ENCODE data around the gene TCERG1L. TPM values are rescaled to one million over a fixed set of nuclear protein-coding genes. Genes with fewer than 3 reads are reported as not detected.

The TCERG1L gene
- total and polyA plus RNA-seq, 4 donors = 1.9 to 23.5 (median 14.9) TPM

DNA sequence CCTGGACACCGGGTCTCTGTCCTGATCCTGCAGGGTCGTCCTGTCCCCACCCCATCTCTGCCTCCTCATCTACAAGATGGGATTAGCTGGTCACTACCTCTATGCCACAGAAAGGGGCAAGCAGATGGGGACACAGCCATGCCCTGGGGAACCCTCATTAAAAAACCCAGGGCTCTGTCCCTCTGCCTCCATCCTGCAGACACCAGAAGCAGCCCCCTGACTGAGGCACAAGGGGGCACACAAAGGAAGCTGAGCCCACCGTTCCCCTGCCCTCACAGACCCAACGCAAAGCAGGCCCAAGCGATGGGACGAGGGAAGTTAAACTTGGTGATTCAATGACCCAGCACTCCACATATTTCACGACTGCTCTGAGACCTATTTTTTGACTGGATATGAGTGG, 142.4 kb downstream of the TCERG1L start:
- Histone ChIP-seq H3K36me3 (ENCODE audit: control insufficient read depth, insufficient read depth, low read length) (peaks cover 4% of the 10 kb centered on the region), H3K4me1 (ENCODE audit: control insufficient read depth, insufficient read depth, low read length) (peaks cover 5% of the 10 kb centered on the region), H3K27me3 (ENCODE audit: control insufficient read depth, insufficient read depth, low read length) (peaks cover 4% of the 10 kb centered on the region), H3K9me3 (ENCODE audit: control insufficient read depth, insufficient read depth, low read length) (no peaks in the 10 kb centered on the region), H3K27ac (ENCODE audit: low read depth, low read length) (no peak overlapping the region), H3K4me3 (ENCODE audit: low read depth, low read length) (no peak overlapping the region)
- WGBS (ENCODE audit: insufficient coverage) = 62% methylated on average over 3 of the region's 7 CpGs
- no peak for DNase-seq (ENCODE audit: low read depth in 4 of 6, low spot score in 6 of 6)

DNA sequence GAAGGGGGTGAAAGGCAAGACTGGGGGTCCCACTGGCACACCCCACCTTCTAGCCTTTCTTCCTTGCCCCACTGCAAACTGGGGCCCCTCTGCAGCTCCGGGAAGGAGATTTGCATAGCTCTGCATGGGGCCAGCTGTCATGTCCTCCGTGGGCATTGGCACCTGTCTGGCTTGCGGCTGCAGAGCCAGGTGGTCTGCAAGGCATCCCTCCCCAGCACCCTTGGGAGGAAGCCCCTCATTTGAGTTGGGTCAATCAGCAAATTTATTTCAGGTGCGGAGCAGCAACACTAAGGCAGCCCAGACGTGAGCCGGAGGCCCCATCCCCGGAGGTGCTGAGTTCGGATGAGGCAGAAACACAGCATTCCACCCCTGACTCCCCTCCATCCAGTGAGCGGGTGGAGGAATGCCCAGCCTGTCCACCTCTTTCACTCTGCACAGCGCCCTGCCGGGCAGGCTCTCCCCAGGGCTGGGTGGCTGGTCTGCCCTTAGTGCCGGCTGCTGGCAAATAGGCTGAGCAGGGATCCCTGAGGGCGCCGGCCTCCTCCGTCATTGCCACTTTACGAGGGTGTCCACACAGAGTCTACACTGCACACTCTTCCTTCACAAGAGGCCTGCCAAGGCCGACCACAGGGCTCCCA, 143.2 kb downstream of the TCERG1L start:
- WGBS (ENCODE audit: insufficient coverage) = 84% methylated on average over 16 of the region's 17 CpGs
- peaks cover 3% of the 10 kb centered on the region for H3K4me1 ChIP-seq (ENCODE audit: control insufficient read depth, insufficient read depth, low read length)
- no peaks in the 10 kb centered on the region for H3K9me3 ChIP-seq (ENCODE audit: control insufficient read depth, insufficient read depth, low read length)
- DNase-seq (ENCODE audit: low read depth in 4 of 6, low spot score in 6 of 6) = no peak
- H3K27ac ChIP-seq (ENCODE audit: low read depth, low read length) = no peak overlapping the region
- H3K36me3 ChIP-seq (ENCODE audit: control insufficient read depth, insufficient read depth, low read length) = peaks cover 4% of the 10 kb centered on the region
- no peak overlapping the region for H3K4me3 ChIP-seq (ENCODE audit: low read depth, low read length)
- no peaks in the 10 kb centered on the region for H3K27me3 ChIP-seq (ENCODE audit: control insufficient read depth, insufficient read depth, low read length)

DNA sequence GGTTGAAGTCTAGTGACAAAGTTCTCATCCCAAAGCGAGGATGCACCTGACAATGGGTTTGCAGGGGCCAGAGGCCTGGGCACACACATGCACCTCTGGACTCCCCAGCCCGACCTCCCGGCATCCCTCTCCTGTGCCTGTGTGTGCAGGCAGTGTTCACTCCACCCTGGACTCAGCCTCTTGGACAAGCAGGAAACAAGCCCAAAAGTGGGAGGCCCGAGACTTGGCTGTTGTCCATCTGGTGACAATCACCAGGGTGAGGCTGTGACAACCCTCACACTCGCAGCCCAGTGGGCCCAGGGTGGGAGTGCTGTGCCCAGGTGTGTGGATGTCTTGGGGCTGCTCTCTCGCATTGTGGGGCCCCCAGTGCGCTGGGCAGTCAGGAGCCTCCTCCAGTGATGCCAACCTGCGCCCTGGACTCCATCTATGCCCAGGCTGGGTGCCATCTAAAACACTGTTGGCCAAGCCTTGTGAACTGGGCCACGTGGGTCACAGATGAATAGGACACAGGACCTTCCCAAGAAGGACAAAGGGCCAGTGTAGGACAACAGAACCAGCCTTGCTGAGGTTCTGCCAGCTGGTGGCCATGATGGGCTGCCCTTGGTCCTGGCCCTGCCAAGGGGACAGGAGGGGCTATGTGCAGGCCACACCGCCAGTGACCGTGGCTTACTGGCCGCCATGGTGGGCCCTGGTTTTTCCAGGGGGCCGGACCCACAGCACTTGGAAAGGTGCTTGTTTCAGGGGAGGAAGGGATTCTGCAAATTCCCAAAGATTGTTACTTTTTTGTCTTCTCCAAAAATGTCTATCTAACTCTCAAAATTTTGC, 144.3 kb downstream of the TCERG1L start:
- Histone ChIP-seq H3K4me1 (ENCODE audit: control insufficient read depth, insufficient read depth, low read length) (peaks cover 9% of the 10 kb centered on the region), H3K27me3 (ENCODE audit: control insufficient read depth, insufficient read depth, low read length) (no peaks in the 10 kb centered on the region), H3K36me3 (ENCODE audit: control insufficient read depth, insufficient read depth, low read length) (peaks cover 4% of the 10 kb centered on the region), H3K9me3 (ENCODE audit: control insufficient read depth, insufficient read depth, low read length) (no peaks in the 10 kb centered on the region), H3K27ac (ENCODE audit: low read depth, low read length) (no peak overlapping the region), H3K4me3 (ENCODE audit: low read depth, low read length) (no peak overlapping the region)
- no peak for DNase-seq (ENCODE audit: low read depth in 4 of 6, low spot score in 6 of 6)
- WGBS (ENCODE audit: insufficient coverage) = 95% methylated on average over 12 of the region's 13 CpGs

DNA sequence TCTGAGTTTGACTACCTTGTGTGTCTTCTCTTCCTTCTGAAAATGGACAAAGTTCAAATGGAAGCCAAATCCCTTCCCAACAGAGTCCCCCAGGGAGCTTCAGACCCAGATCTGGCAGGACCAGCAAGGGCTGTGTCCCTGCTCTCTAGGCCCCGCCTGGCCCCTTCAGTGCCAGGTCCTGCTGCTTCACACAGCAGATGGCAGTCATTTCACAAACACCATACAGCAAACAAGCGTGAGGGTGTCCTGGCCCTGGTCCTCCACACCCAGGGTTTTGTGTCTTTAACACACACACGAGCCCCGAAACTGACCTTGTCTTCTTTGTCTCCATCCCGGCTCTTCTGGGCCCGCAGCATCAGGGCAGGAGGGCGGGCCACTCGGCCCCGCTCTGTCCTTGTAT, 145.0 kb downstream of the TCERG1L start:
- WGBS (ENCODE audit: insufficient coverage) = 96% methylated on average over 9 of the region's 9 CpGs
- peaks cover 15% of the 10 kb centered on the region for H3K4me1 ChIP-seq (ENCODE audit: control insufficient read depth, insufficient read depth, low read length)
- H3K4me3 ChIP-seq (ENCODE audit: low read depth, low read length) = no peak overlapping the region
- H3K36me3 ChIP-seq (ENCODE audit: control insufficient read depth, insufficient read depth, low read length) = peaks cover 4% of the 10 kb centered on the region
- peak in 1 of 6 donors; percentile 35 for DNase-seq (ENCODE audit: low read depth in 4 of 6, low spot score in 6 of 6)
- no peaks in the 10 kb centered on the region for H3K27me3 ChIP-seq (ENCODE audit: control insufficient read depth, insufficient read depth, low read length)
- no peaks in the 10 kb centered on the region for H3K9me3 ChIP-seq (ENCODE audit: control insufficient read depth, insufficient read depth, low read length)
- no peak overlapping the region for H3K27ac ChIP-seq (ENCODE audit: low read depth, low read length)

DNA sequence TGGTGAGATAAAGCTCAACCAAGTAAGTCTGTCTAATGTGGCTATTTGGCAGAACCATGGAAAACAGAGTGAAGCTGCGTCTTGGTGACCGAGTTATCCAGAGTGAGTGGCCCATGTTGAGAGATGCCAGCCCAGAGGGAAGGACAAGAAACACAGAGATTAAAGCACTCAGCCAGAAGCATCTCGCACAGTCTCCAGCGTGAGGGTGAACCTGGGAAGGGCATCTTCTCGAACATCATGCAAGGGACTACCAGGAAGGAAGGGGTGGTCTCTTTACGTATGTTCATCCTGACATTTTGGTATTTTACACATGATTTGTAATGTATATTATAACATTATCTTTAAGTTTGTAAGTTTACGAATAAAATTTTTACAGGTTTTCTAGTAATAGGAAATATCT, 146.4 kb downstream of the TCERG1L start:
- Histone ChIP-seq H3K27me3 (ENCODE audit: control insufficient read depth, insufficient read depth, low read length) (no peaks in the 10 kb centered on the region), H3K27ac (ENCODE audit: low read depth, low read length) (no peak overlapping the region), H3K9me3 (ENCODE audit: control insufficient read depth, insufficient read depth, low read length) (no peaks in the 10 kb centered on the region), H3K4me3 (ENCODE audit: low read depth, low read length) (no peak overlapping the region), H3K36me3 (ENCODE audit: control insufficient read depth, insufficient read depth, low read length) (peaks cover 11% of the 10 kb centered on the region), H3K4me1 (ENCODE audit: control insufficient read depth, insufficient read depth, low read length) (peaks cover 16% of the 10 kb centered on the region)
- DNase-seq (ENCODE audit: low read depth in 4 of 6, low spot score in 6 of 6) = no peak
- WGBS (ENCODE audit: insufficient coverage) = 71% methylated on average over 3 of the region's 7 CpGs

DNA sequence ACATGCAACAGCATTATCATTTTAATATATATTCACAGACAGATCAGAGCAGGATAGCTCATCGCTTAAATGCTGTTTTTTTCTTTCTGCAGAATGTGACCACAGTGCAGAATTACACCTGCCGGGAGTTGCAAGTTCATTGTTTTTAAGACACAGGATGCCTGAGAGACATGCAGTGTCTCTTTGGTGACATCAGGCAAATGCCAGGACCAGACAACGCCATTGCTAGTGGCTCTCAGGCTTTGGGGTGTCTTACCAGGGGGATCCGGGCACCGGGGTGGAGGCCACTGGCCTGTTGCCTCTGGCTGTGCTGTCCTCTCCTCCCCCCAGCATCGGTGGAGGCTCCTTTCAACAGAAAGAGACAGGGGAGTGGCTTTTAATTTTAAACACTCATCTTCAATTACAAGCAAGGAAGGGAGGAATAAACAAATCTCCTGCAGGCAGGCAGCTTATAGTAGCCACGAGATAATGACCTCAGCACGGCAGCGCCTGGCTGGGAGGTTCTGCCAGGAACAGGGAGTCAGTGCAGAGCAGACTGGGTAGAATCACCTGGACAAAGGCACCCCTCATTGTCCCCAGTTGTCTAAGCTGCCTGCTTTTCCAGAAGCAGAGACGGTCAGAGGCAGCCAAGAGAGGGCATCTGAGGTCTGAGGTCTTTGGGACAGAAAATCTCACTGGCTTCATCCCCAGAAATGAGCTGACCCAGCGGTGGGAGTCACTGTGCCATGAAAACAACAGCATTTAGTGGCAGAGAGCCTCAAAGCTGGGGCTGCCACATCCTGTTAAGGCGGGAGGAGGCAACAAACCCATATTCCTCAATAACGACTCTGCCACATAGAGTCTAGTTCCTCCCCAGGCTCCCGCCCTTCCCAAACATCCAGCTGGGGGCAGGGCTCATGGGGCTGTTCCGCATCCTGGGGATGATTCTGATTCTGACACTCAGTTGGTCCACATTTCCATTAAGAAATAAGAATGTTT, 148.4 kb downstream of the TCERG1L start:
- H3K27ac ChIP-seq (ENCODE audit: low read depth, low read length) = no peak overlapping the region
- peaks cover 19% of the 10 kb centered on the region for H3K36me3 ChIP-seq (ENCODE audit: control insufficient read depth, insufficient read depth, low read length)
- no peak overlapping the region for H3K4me3 ChIP-seq (ENCODE audit: low read depth, low read length)
- H3K4me1 ChIP-seq (ENCODE audit: control insufficient read depth, insufficient read depth, low read length) = peaks cover 16% of the 10 kb centered on the region
- 45% methylated on average over 7 of the region's 15 CpGs for WGBS (ENCODE audit: insufficient coverage)
- no peaks in the 10 kb centered on the region for H3K27me3 ChIP-seq (ENCODE audit: control insufficient read depth, insufficient read depth, low read length)
- DNase-seq (ENCODE audit: low read depth in 4 of 6, low spot score in 6 of 6) = no peak
- no peaks in the 10 kb centered on the region for H3K9me3 ChIP-seq (ENCODE audit: control insufficient read depth, insufficient read depth, low read length)

DNA sequence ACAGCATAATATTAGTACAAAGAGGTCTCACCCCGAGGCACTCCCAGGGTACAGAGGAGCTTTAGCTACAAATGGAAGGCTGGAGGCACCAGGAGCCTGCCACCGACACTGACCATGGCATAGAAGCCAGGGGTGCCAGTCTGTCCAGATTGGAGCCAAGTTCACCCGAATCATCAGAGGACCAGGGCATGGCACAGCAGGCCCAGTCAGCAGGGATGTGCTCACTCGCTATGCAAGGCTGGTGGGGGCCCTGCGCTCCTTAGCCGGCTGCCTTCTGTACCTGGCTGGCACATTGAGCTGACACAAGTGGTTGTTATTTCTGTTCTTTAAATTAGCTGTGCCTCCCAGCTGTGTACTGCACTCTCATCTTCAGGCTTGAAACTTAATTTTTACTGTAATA, 149.3 kb downstream of the TCERG1L start:
- H3K4me1 ChIP-seq (ENCODE audit: control insufficient read depth, insufficient read depth, low read length) = peaks cover 16% of the 10 kb centered on the region

DNA sequence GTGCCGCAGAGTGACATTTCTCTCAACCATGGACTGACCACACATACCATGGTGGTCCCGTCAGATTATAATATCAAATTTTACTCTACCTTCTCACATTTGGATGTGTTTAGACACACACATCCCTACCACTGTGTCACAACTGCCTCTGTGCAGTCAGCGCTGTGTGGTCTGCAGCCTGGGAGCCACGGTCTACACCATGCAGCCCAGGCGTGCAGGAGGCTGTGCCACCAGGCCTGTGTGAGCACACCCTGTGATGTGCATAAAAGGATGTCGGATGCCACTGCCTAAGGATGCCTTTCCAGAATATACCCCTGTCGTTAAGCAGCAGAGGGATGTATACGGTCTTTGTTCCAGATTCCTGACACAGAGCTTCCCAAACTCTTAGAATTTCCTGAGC, 150.4 kb downstream of the TCERG1L start:
- H3K4me3 ChIP-seq (ENCODE audit: low read depth, low read length) = no peak overlapping the region
- peaks cover 2% of the 10 kb centered on the region for H3K27me3 ChIP-seq (ENCODE audit: control insufficient read depth, insufficient read depth, low read length)
- no peaks in the 10 kb centered on the region for H3K9me3 ChIP-seq (ENCODE audit: control insufficient read depth, insufficient read depth, low read length)
- H3K27ac ChIP-seq (ENCODE audit: low read depth, low read length) = no peak overlapping the region
- no peak for DNase-seq (ENCODE audit: low read depth in 4 of 6, low spot score in 6 of 6)
- peaks cover 15% of the 10 kb centered on the region for H3K36me3 ChIP-seq (ENCODE audit: control insufficient read depth, insufficient read depth, low read length)
- 94% methylated on average over 6 of the region's 8 CpGs for WGBS (ENCODE audit: insufficient coverage)
- H3K4me1 ChIP-seq (ENCODE audit: control insufficient read depth, insufficient read depth, low read length) = peaks cover 16% of the 10 kb centered on the region

More for the DNA sequence above, 149.3 kb downstream of the TCERG1L start:
- WGBS (ENCODE audit: insufficient coverage) = 73% methylated on average over 6 of the region's 6 CpGs
- no peaks in the 10 kb centered on the region for H3K9me3 ChIP-seq (ENCODE audit: control insufficient read depth, insufficient read depth, low read length)
- no peak overlapping the region for H3K4me3 ChIP-seq (ENCODE audit: low read depth, low read length)
- no peak for DNase-seq (ENCODE audit: low read depth in 4 of 6, low spot score in 6 of 6)
- H3K27ac ChIP-seq (ENCODE audit: low read depth, low read length) = no peak overlapping the region
- H3K27me3 ChIP-seq (ENCODE audit: control insufficient read depth, insufficient read depth, low read length) = no peaks in the 10 kb centered on the region
- peaks cover 19% of the 10 kb centered on the region for H3K36me3 ChIP-seq (ENCODE audit: control insufficient read depth, insufficient read depth, low read length)

DNA sequence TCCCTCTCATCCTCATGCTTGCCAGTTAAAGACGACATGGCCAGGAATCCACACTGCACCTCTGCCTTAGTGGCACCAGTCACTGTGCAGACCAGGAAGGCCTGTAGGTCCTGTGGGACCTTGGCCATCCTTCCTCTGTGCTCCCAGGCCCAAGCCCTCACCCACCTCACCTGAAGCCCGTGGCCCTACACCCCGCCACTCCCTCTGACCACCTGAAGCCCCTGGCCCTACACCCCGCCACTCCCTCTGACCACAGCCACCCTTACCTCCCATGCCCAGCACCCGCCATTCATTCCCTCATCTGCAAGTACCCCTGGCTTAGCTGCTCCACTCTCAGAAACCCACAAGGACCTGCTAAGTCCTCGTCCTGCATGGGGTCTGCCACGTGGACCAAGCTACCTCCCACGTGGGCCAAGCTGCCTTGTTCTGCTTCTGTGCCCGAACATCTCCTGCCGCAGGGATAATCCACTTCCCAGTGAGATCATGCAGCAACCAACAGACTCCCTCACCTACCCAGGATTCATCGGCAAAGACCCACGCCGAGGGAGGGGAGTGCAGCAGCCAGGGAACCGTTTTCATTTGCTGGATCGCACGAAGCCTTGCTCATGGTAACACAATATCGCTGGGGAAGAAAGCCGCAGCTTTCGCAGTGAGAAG, 151.2 kb downstream of the TCERG1L start:
- no peak overlapping the region for H3K4me3 ChIP-seq (ENCODE audit: low read depth, low read length)
- DNase-seq (ENCODE audit: low read depth in 4 of 6, low spot score in 6 of 6) = no peak
- H3K27me3 ChIP-seq (ENCODE audit: control insufficient read depth, insufficient read depth, low read length) = peaks cover 6% of the 10 kb centered on the region
- peaks cover 21% of the 10 kb centered on the region for H3K4me1 ChIP-seq (ENCODE audit: control insufficient read depth, insufficient read depth, low read length)
- no peaks in the 10 kb centered on the region for H3K9me3 ChIP-seq (ENCODE audit: control insufficient read depth, insufficient read depth, low read length)
- no peak overlapping the region for H3K27ac ChIP-seq (ENCODE audit: low read depth, low read length)
- 95% methylated on average over 16 of the region's 19 CpGs for WGBS (ENCODE audit: insufficient coverage)
- peaks cover 18% of the 10 kb centered on the region for H3K36me3 ChIP-seq (ENCODE audit: control insufficient read depth, insufficient read depth, low read length)

Data from spinal cord (tissue), 10 donors.